CD4-positive, alpha-beta T cell (primary cell): Measurements from ENCODE around the gene ADCY7. TPM values are rescaled to one million over a fixed set of nuclear protein-coding genes. Genes with fewer than 3 reads are reported as not detected.

ENCODE experiments used
- ATAC-seq: fragments of 200-7000 bp; cut with Tn5 transposase; one replicate; pipeline ENCODE4 v1.10.0; 2022; ENCODE audit warnings: mild to moderate bottlenecking; ENCODE audit not compliant: poor library complexity
- CTCF ChIA-PET: fragments of 350-600 bp; sonication (Branson Sonifier 250); formaldehyde crosslinking; loops from one replicate; lab custom pipeline; 2021; ENCODE audit warnings: antibody characterized with exemption, inconsistent platforms; lab: Charles Lee
- POLR2A ChIA-PET: fragments of 350-600 bp; sonication (Branson Sonifier 250); formaldehyde crosslinking; loops from one replicate; lab custom pipeline; 2021; ENCODE audit warnings: antibody characterized with exemption, inconsistent platforms; lab: Charles Lee
- DNase-seq, 14 experiments: peaks; one replicate each; pipeline ENCODE4 v3.0.0-alpha.2; 2013 to 2020; ENCODE audit warnings: mixed read lengths in 2 of 14
- H3K27ac ChIP-seq, 2 donors: one replicate each; pipeline versions ENCODE4 v1.5.1 to v1.7.0; 2013; ENCODE audit warnings: low read length in 2 of 2, low read depth in 1 of 2, mild to moderate bottlenecking in 1 of 2
- H3K27me3 ChIP-seq, 2 experiments: 1 replicate in 1 of 2; 2 replicates in 1 of 2; pipeline versions ENCODE4 v1.6.1 to v1.7.0; 2013; ENCODE audit warnings: low read length in 2 of 2, control low read depth in 1 of 2, mild to moderate bottlenecking in 1 of 2, moderate library complexity in 1 of 2; ENCODE audit not compliant: insufficient read depth in 2 of 2, control insufficient read depth in 1 of 2
- H3K36me3 ChIP-seq: one replicate; pipeline ENCODE4 v1.6.1; 2013; ENCODE audit warnings: low read length, control low read depth; ENCODE audit not compliant: insufficient read depth
- H3K4me1 ChIP-seq: one replicate; pipeline ENCODE4 v1.6.1; 2013; ENCODE audit warnings: low read length, control low read depth; ENCODE audit not compliant: insufficient read depth
- H3K4me3 ChIP-seq: one replicate; pipeline ENCODE4 v1.5.1; 2013; ENCODE audit warnings: mild to moderate bottlenecking, low read length, moderate library complexity
- H3K9me3 ChIP-seq, 2 experiments: 1 replicate in 1 of 2; 2 replicates in 1 of 2; pipeline versions ENCODE4 v1.6.1 to v1.7.0; 2013; ENCODE audit warnings: low read length in 2 of 2, mild to moderate bottlenecking in 2 of 2, control low read depth in 1 of 2, moderate library complexity in 1 of 2; ENCODE audit not compliant: control insufficient read depth in 1 of 2, insufficient read depth in 1 of 2
- H3K27ac Mint-ChIP-seq: one replicate; pipeline ENCODE4 v1.8.0; 2020; ENCODE audit warnings: mixed read lengths
- H3K27me3 Mint-ChIP-seq: one replicate; pipeline ENCODE4 v1.8.0; 2021; ENCODE audit warnings: mixed read lengths
- H3K36me3 Mint-ChIP-seq: one replicate; pipeline ENCODE4 v1.8.0; 2021; ENCODE audit warnings: low read depth, mixed read lengths
- H3K4me1 Mint-ChIP-seq: one replicate; pipeline ENCODE4 v1.8.0; 2021; ENCODE audit warnings: low read depth, mixed read lengths
- H3K4me3 Mint-ChIP-seq: one replicate; pipeline ENCODE4 v1.8.0; 2020; ENCODE audit warnings: mild to moderate bottlenecking, mixed read lengths
- H3K9me3 Mint-ChIP-seq: one replicate; pipeline ENCODE4 v1.8.0; 2020; ENCODE audit warnings: mixed read lengths
- CTCF ChIP-seq: fragments of 200-600 bp; IDR thresholded peaks from one replicate; pipeline ENCODE4 v1.8.0; 2022; ENCODE audit warnings: antibody characterized with exemption, mild to moderate bottlenecking
- intact Hi-C, 2 experiments: fragments of 100-400 bp; cut with DNase I in 1 of 2; cut with micrococcal nuclease in 1 of 2; formaldehyde crosslinking; loops; one replicate each; pipeline versions ENCODE4 v1.15.1 to v1.9.0; 2023 to 2025; cut with DNase I, micrococcal nuclease
- total RNA-seq, 174 experiments: library from RNA in 2 of 174; stranded (reverse) in 2 of 174; gene quantifications; one replicate each; pipeline ENCODE4 v1.2.3 and lab custom pipeline; 2021 to 2026

Gene ADCY7
- total RNA-seq, 2 experiments from 2014 or later, result 136 to 147 TPM

DNA sequence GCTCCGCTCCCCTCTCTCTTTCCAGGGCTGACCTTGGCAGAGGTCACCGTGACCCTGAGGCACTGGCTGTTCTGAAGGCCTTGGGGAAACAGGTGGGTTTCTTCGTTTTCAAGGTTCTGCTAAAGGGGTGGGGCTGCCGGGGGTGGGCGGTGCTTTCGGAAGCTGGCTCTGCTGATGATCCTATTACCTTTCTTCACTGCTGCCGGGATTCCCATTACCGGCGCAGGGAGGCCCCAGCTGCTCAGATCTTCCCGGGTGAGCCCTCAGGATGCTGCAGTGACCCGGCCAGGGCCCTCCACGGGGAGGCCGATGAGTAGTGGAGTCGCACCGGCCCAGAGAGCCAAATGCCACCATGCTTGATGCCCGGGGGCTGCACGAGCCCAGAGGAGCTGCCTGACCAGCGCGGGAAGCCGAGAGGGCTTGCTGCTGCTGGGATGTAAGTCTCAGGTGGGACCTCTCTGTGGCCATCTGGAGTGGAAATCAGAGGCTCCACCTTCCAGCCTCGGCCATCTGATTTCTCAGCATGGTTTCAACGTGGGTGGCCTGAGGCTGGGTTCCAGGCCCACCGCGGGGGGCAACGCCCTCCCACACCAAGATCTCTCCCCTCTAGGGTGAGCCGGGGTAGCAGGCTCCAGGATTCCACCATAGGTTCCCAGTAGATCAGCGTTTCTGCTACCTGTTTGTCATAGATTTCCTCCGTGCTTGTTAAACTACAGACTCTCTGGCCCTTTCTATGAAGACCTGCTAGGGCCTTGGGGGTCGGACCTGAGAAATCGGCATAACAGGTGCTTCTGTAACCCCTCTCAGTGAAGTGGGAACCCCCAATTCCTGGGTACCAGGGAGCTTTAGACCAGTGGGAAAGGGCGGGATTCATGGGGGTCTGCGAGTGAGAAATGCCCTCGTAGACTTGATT is 21.6 kb upstream of the ADCY7 start:
- no peak for DNase-seq
- Histone ChIP-seq H3K4me1 (peaks cover 21% of the 10 kb centered on the region), H3K4me3 (no peak overlapping the region), H3K36me3 (no peaks in the 10 kb centered on the region), H3K27me3 (no peaks in the 10 kb centered on the region), H3K9me3 (no peaks in the 10 kb centered on the region), H3K27ac (no peak overlapping the region)
- H3K27ac Mint-ChIP-seq, result no peak overlapping the region
- ATAC-seq, result no peak
- ChIA-PET CTCF (no interaction called here), POLR2A (interaction anchor here (0.9 to 1.3 kb wide), 2 partner anchors 30 to 110 kb away, joined by 4 to 5 read pairs; no protein-coding TSS in a partner anchor)
- no peaks in the 10 kb centered on the region for H3K27me3 Mint-ChIP-seq
- no peak for TF ChIP-seq CTCF
- intact Hi-C loops, result no loop called here
- H3K4me3 Mint-ChIP-seq, result peak overlapping the region; percentile 83
- H3K36me3 Mint-ChIP-seq, result no peaks in the 10 kb centered on the region
- no peaks in the 10 kb centered on the region for H3K9me3 Mint-ChIP-seq
- peaks cover 7% of the 10 kb centered on the region for H3K4me1 Mint-ChIP-seq

GRCh38 chr16:50245417-50246298 is 20.7 kb upstream of the ADCY7 start:
- Histone ChIP-seq H3K4me3 (peak overlapping the region; percentile 59), H3K27ac (no peak overlapping the region), H3K27me3 (no peaks in the 10 kb centered on the region), H3K36me3 (no peaks in the 10 kb centered on the region), H3K9me3 (no peaks in the 10 kb centered on the region), H3K4me1 (peaks cover 21% of the 10 kb centered on the region)
- Mint-ChIP-seq H3K4me1 (peaks cover 7% of the 10 kb centered on the region), H3K9me3 (no peaks in the 10 kb centered on the region), H3K27me3 (no peaks in the 10 kb centered on the region), H3K4me3 (peak overlapping the region; percentile 83), H3K36me3 (no peaks in the 10 kb centered on the region), H3K27ac (no peak overlapping the region)
- ChIA-PET POLR2A (interaction anchor here (0.9 to 1.3 kb wide), 3 partner anchors 29 to 109 kb away, joined by 3 to 5 read pairs (median 4); no protein-coding TSS in a partner anchor), CTCF (interaction anchor here (1.1 kb wide), 1 partner anchor 41 kb away, joined by 3 read pairs; no protein-coding TSS in a partner anchor)
- intact Hi-C loops, result no loop called here
- TF ChIP-seq CTCF, result no peak
- peak in 9 of 14 experiments; percentile 36 to 72 (median 50) for DNase-seq
- ATAC-seq, result peak; percentile 71
